HG02623 (cell line): Measurements from ENCODE around the gene SPOCD1.

Source experiments
- ATAC-seq: cut with Tn5 transposase; IDR thresholded peaks from one replicate; pipeline ENCODE4 v1.9.1; 2021; ENCODE audit warnings: moderate library complexity; ENCODE audit not compliant: unreplicated experiment

Gene SPOCD1

DNA sequence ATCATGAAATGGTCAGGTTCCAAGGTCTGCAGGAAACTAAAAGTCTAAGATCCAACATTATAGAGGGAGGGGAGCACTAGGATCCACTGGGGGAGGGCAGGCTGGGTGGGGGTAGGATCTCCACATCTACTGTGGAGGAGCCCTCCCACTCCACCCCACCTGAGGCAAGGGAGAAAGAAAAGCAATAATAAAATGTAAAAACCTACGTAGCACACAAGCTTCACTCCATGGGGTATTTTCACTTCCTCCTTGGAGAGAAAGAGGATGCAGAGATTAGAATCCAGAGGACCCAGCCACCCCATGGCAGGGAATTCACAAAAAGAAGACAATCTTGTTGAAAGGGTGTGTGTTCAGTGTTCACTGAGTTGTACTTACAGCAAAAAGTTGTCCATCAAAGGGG lies 14.4 kb downstream of the SPOCD1 start:
- no peak for ATAC-seq

DNA sequence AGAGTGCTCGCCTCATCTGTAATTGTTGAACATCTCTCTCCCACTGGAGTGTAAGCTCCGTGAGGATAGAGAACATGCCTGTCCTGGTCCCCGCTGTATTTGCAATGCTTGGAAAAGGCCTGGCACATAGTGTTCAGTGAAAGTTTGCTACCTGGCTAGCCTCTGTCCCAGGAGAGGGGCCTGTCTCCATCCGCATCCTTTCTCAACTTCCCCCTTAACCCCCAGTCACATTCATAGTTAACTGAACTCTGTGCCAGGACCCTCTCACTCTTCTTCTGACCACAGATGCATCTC lies 15.2 kb downstream of the SPOCD1 start:
- no peak for ATAC-seq

DNA sequence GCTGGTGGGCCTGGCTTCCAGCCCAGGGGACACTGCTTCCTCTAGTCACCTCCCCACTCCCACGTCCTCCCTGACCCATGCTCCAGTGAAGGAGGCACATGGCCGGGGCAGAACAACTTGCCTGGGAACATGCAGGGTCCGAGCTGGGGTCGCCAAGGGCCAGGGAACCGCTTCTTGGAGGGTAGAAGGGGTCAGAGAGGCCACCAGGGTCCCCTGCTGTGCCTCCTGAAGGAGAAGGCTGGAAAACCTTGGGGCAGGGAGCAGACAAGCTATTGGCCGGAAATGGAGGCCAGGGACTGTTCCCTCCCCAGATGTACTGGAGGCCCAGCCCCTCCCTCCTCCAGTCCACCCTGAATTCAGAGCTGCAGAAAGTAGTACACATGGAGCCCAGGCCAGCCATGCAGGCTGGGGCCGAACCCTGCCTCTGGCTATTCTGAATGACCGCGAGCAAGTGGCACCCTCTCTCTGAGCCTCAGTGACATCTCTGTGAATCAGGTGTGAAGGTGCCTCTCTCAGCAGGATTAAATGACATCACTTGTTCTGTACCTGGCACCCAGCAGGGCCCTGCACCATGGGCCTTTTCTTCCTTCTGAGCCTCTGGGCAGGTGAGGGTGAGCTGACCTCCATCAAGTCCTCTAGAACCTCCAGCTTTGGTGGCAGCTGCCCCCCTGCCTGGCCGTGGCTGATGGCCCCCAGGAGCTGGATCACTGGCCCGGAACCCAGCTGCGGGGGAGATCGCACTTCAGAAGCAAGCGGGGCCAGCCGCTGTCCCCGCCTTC lies 15.7 kb downstream of the SPOCD1 start:
- ATAC-seq, result no peak

DNA sequence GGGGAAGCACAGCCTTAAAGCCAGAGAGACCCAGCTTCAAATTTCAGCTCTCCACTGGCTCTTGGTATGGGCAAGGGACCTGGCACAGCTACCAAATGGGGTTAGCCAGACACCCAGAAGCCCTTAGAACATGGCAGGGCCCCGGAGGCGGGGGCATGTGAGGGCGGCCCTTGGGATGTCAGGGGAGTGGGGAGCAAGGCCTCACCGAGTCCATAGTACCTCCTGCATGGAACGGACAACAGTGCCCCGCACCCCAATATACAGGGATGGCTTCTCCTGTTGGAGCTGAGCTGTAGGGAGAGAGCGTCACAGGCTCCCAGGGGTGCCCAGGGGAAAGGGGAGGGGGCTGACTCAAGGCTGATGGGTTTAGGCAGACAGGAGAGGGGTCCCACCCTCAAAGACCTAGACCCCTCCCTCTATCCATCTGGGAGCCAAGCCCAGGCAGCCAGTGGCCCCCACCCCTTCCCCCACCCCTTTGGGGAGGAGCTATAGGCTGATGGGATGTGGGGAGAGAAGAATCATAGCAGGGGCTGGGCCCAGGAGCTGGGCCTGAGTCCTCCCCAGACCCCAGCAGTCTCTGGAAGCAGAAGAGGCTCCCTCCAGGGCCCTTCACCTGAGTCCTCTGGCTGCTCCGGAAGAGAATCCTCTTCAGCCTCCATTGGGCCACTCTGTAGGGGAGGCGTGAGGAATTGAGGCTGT lies 16.5 kb downstream of the SPOCD1 start:
- no peak for ATAC-seq

DNA sequence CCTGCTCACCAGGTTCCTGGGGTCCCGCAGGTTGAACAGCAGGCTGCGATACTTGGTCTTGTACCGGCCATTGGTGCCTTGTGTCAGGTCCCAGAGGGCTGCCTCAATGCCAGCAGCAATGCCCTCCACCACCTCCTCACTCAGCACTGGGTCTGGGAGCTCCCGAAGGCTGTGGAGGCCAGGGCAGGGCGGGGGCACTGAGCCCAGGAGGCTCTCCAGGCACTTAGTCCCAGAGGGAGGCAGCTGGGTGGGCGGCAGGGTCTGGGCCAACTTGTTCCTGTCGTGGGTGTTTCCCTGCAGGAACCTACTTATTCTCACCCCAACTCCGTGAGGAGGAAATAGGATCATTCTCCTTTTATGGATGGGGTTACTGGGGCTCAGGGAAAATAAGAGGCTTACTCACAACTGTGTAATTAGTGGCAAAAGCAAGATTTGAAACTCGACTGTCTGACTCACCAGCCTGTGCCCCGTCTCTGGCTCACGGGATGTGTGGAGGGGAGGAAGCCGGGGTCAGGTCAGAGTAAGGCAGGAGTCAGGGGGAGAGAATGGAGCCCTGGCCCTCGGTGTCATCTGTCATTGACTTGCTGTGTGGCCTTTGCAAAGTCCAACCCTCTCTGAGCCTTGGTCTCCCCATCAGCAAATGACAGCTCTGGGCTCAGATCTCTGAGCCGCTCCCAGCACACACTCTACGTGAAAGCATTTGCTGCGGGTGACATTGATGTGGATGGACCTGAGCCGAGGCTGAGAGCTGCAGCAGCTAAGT lies 17.2 kb downstream of the SPOCD1 start:
- no peak for ATAC-seq

DNA sequence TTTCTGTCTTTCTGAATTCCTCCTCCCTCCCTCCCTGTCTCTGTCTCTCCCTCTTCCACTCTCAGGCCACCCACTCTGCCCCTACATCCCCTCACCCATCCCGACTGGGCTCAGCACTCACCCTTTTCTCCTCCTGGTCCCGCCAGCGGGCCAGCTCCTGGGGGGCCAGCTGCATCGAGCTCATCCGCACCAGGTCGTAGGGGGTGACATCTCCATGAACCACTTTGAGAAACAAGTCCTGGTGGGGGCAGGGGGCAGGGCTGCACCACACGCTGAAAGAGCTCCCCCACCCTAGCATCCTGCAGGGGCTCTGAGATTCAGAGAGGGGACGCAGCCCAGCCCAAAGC lies 17.8 kb downstream of the SPOCD1 start:
- no peak for ATAC-seq

DNA sequence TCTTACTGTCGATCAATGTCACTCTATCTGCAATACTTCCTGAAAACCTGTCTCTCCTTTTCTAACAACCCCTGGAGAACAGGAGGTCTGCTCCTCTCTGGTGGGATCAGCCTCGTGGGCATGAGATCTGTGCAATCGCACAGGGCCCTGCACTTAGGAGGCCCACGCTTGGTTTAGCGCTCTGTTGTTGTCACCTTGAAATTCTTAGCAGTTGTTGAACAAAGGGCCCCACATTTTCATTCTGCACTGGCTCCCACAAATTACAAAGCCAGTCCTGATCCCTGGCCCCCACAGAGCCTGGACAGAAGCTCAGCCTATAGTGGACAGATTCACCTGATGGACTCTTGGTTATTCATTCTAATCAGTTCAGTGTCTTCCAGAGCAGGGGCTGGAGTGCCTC lies 18.6 kb downstream of the SPOCD1 start:
- ATAC-seq, result no peak

DNA sequence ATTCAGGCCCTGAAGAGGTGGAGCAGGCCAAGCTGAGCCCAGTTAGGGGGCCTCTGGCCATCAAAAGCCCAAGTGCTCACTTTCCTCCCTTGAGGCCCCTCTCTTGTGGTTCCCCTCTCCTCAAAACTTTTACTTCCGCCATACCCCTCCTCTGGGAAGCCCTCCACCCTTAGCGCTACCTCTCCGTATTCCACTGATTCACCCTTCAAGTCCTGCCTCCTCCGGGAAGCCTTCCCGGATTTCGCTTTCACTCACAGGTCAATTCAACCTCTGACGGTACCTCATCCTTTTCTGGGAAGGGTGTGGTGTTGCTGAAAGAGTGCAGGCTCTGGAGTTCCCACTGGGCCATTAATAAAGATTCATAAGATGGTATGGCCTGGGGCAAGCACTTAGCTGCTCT lies 19.1 kb downstream of the SPOCD1 start:
- no peak for ATAC-seq

DNA sequence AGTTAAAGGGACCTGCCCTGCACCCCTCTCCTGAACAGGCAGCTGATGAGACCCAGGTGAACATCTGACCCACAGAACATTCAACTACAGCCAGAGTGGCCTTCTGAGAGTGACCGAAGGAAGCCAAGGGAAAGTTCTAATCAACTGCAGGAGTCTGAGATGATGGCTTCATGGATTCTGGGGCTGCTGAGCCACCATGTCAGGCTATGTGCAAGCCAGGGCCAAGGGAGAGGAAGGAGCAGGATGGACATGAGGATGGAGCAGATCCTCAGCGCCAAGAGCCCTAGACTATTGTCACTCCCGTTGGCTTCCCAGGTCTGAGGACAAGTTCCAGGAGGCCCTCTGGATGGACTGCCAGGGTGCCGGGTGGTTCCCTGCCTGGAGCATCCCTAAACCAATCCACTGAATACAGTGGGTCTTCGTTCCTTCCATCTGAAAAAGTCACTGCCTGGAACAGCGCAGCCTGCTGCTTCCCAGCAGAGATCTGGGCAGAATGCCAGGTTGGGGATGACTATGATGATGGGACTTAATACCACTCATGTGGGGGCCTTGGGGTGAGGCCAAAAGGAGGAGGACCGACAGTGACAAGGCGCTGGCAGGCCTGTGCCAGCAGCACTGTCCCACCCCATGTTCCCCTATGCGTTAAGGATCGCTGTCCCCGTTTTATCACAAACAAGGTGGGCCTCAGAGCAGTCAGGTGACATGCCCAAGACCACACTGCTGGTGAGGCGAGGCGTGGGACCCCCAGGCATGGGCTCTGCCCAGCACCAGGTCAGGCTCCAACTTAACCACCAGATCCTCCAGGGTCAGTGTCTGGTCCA lies 19.8 kb downstream of the SPOCD1 start:
- no peak for ATAC-seq

DNA sequence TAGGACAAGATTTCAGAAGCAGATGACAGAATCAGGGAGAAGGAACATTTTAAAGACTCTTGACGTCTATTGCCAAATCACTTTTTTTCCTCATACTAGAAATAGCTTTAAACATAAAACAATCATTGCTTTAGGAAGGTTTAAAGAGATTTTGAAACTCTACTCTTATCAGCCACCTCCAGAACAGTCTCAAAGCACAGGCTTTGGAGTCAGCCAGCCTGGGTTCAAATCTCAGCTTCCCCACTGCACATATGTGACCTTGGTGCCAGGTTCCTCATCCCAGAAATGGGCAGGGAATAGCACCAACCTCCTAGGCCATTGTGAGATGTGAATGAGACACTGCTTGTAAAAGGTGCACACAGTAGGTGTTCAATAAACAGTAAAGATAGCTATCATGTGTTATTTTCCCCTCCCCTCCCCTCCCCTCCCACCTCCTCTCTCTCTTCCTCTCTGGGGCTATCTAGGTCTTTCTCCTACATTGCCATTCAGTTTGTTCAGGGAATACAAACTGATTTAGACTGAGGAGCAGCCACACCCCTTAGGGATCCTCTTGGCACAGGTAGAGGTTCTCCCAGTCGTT lies 20.6 kb downstream of the SPOCD1 start:
- ATAC-seq, result no peak

DNA sequence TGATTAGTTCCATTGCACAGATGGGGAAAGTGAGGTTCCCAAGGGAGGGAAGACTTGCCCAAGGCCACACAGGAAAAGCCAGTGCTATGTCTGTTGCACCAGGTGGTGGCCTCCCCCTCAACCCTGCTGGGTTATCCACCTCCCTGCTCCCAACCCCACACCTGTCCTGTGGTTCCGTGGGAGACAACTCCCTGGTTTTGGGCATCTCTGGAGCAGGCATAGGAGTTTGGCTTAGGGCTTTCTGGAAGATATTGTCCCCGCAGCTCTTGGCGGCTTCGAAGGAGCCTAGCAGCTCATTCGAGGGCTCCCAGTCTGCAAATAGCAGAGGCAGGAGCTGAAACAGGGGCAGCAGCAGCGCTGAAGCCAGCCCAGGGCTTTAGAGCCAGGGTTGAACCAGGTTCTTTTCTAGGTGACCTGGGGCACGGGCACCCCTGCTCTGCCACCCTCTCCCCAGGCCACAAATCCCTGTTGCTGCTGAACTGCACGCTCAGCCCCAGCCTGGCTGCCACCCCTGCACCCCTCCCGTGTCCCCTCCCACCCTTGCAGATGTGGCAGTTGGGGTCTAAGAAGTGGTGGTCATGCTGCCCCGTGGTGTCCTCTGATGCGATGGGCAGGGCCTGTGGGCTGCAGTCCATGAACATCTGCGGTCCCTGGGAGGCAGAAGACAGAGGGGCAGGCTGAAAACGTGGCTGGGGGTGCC lies 22.1 kb downstream of the SPOCD1 start:
- no peak for ATAC-seq

DNA sequence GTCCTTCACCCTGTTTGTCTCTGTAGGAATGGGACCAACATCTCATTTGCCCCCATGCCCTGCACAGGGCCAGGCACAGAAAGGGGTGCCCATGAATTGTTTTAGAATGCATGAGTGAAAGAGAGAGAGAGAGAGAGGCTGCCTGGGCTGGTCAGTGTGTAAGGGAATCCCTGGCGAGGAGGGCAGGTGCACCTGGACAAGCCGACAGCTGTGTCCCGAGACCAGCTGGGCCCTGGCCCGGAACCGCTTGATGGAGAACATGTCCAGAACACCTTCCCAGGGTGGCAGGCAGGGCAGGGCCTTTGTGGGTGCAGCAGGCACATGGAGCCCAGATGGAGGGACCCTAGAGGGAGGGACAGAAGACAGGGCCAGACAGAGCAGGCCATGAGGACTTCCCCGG lies 22.7 kb downstream of the SPOCD1 start:
- ATAC-seq, result no peak

DNA sequence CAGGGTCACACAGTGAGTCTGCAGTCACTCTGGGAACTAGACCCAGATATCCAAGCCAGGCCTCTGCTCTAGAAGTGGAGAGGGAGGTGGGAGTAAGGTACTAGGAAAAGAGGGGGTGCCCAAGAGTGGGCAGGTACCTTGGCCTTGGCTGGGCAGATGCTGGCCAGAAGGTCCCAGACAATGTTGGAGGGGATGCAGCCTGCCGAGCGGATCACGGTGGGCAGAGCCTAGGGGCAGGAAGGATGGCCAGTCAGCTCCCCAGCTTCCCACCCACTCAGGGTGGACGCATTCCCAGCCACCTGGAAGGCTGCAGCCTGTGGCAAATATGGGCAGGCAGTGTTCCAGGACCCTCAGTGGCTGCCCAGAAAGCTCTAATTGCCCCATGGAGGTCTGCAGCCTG lies 23.3 kb downstream of the SPOCD1 start:
- ATAC-seq, result no peak

DNA sequence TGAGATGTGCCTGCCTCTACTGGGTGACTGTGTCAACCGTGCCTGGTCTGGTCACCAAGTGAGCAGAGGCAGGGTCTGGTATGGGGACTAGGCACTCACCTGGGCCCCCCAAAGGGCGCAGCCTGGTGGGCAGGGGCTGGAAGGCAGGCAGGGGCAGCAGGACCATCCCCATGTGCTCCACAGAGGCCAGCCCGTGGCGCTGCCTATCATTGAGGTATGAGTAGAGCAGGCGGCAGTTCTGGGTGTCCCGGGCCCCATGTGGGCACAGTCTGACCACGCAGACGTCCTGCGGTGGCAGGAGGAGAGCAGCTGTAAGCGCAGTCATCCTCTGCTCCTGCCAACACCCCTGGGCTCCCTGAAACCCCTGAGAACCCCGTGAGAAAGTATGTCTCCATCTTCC lies 23.7 kb downstream of the SPOCD1 start:
- no peak for ATAC-seq

DNA sequence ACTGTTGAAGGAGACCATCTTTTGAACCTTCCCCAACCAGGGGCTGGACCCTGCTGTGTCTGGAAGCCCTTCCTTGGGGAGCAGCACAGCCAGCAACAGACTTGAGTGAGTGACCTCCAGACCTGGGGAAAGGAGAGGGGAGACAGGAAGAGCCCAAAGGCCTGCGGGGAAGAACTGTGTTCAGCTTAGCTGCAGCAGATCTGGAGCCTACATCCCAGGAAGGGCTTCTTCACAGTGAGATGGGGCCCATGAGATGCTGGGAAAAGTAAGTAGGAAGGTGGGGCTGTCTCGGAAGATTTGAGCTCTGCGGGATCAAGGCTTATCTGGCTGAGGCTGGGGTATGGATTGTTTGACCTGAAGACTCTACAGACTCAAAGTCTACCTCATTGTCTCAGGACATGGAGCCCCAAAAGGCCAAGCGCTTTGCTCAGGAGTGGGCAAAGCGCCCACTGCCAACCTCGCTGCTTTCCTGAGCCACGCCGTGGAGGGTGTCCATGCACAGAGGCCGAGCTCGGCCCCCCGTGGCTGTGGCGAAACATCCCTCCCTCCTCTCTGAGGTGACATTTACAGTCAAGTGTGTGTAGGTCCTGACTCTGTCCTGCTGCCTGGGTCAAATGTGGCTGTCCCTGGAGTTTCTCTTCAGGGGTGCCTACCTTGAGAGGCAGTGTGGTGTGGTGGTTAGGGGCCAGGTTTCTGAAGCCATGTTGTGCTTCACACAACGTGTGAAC lies 24.5 kb downstream of the SPOCD1 start:
- no peak for ATAC-seq

DNA sequence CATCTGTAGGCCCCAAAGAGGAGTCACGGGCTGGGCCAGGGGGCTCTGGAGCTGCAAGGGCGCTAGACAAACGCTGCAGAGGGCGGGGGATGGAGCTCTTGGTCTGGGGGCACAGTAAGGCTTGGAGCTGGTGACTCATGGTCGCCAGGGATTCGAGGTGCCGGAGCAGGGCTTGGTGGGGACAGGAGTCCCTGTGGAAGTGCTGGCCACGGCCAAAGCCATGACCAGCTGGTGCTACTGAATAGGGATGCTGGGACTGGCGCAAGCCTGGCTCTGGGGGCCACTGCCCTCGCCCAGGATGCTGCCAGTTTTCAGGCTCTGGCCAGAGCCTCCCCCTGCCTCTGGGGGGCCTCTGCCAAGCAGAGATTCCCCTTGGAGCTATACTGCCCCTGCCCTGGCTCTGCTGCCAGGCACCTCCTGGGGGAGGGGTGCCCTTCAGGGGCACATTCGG lies 25.2 kb downstream of the SPOCD1 start:
- ATAC-seq, result no peak

DNA sequence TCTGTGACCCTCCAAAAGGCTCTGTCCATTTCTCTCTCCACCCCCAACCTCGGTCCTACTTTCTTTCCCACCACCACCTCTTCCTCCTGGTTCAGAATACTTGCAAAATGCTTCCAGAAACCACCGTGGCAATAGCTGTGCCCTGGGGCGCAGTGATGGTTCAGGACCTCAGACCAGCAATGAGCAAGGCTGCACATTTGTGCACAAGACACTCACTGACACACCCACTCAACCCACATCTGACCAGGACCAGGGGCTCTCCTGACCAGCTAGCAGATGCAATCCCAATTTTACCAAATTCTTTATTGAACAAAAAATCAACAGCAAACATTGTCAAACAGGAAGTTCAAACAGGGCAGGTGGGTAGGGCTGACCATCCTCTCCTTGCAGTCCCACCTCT lies 25.7 kb downstream of the SPOCD1 start:
- ATAC-seq, result no peak

DNA sequence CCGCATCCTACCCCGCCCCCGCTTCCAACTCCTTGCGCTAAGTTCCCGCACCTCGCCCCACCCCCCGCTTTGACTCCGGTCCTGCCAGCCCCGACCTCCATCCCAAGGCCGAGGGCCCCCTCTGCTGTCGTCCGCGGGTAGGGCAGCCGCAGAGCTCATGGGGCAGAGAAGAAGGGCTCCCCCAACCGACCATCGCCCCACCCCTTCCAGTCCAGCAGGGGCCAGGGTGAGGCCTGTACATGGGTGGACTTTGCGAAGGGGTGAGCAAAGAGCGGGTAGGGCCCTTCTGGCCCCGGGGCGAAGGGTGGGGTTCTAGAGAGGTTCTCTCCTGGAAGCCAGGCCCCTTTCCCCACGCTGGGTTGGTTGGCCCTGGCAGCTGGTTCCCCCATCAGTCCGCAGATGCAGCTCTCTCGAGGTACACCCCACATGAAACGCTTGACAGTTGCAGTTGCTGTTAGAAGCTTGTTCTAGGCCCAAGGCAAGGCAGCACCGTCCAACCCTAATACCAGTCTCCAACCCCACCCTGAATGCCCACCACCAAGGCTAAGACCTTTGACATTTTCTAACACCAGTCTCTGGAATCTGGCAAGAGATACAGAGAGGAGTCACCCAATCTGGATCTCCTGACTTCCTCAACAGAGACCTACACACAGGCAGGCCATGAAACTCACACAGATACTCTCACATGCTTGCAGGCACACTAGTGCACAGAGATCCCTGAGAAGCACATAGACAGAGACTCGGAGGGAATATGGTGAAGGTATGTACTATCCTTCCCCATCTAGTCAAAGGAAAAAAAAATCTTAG lies 26.4 kb downstream of the SPOCD1 start:
- peak; percentile 35 for ATAC-seq

DNA sequence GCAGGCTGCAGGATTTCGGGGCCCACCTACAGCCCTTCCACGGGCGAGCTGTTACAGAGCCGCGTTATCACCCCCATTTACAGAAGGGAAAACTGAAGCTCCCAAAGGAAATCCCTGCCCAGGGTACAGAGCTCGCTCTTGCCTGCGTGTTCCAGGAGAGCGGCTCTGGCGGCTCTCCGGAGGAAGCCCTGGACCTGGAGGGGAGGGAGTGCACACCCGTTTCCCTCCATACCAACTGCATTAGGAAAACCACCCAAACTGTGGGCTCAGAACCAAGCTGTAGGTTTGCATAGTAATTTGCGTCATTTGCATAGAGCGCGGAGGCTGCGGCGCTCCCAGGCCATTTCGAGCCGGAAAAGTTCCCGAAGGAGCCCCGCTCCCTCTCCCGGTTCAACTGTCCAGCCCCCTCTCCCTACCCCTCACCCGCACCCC lies 27.0 kb downstream of the SPOCD1 start:
- ATAC-seq, result no peak
